HEK293 (cell line): Measurements from ENCODE around the gene TOR4A.

ENCODE experiments used
- BCL11B ChIP-seq: fragments of 450-650 bp; formaldehyde crosslinking; IDR thresholded peaks from 2 replicates; pipeline ENCODE4 v1.5.1; 2016; ENCODE audit warnings: low read depth, missing biosample characterization, missing genetic modification characterization
- IKZF3 ChIP-seq: fragments of 450-650 bp; IDR thresholded peaks from 2 replicates; pipeline ENCODE4 v1.5.0; 2018; ENCODE audit warnings: missing biosample characterization, mild to moderate bottlenecking, missing genetic modification characterization, moderate library complexity
- KLF7 ChIP-seq: fragments of 450-650 bp; formaldehyde crosslinking; IDR thresholded peaks from 2 replicates; pipeline ENCODE4 v1.5.1; 2016; ENCODE audit warnings: missing biosample characterization, missing genetic modification characterization, borderline replicate concordance
- SCRT2 ChIP-seq: fragments of 450-650 bp; formaldehyde crosslinking; IDR thresholded peaks from 2 replicates; pipeline ENCODE4 v1.5.1; 2016; ENCODE audit warnings: missing biosample characterization, missing genetic modification characterization
- TCF7L2 ChIP-seq: IDR thresholded peaks from 2 replicates; pipeline ENCODE4 v1.6.1; 2011; ENCODE audit warnings: low read depth, mild to moderate bottlenecking, inconsistent platforms, low read length, moderate library complexity, borderline replicate concordance
- WT1 ChIP-seq: fragments of 450-650 bp; formaldehyde crosslinking; IDR thresholded peaks from 2 replicates; pipeline ENCODE4 v1.5.1; 2016; ENCODE audit warnings: missing biosample characterization, missing genetic modification characterization
- ZBTB17 ChIP-seq: fragments of 450-650 bp; formaldehyde crosslinking; IDR thresholded peaks from 2 replicates; pipeline ENCODE4 v1.5.1; 2016; ENCODE audit warnings: missing biosample characterization, missing genetic modification characterization
- ZFP41 ChIP-seq: fragments of 450-650 bp; formaldehyde crosslinking; IDR thresholded peaks from 2 replicates; pipeline ENCODE4 v1.5.1; 2016; ENCODE audit warnings: missing biosample characterization, missing genetic modification characterization, borderline replicate concordance
- ZNF112 ChIP-seq: fragments of 450-650 bp; formaldehyde crosslinking; IDR thresholded peaks from 2 replicates; pipeline ENCODE4 v1.5.0; 2017; ENCODE audit warnings: missing biosample characterization, missing genetic modification characterization
- ZNF121 ChIP-seq: fragments of 450-650 bp; formaldehyde crosslinking; IDR thresholded peaks from 2 replicates; pipeline ENCODE4 v1.5.1; 2016; ENCODE audit warnings: missing biosample characterization, missing genetic modification characterization
- ZNF140 ChIP-seq: fragments of 450-650 bp; formaldehyde crosslinking; IDR thresholded peaks from 2 replicates; pipeline ENCODE4 v1.5.1; 2016; ENCODE audit warnings: missing biosample characterization, missing genetic modification characterization
- ZNF155 ChIP-seq: fragments of 450-650 bp; formaldehyde crosslinking; IDR thresholded peaks from 2 replicates; pipeline ENCODE4 v1.5.1; 2016; ENCODE audit warnings: missing biosample characterization, missing genetic modification characterization
- ZNF16 ChIP-seq: fragments of 450-650 bp; formaldehyde crosslinking; IDR thresholded peaks from 2 replicates; pipeline ENCODE4 v1.5.1; 2016; ENCODE audit warnings: low read depth, missing biosample characterization, missing genetic modification characterization
- ZNF184 ChIP-seq: fragments of 450-650 bp; IDR thresholded peaks from 2 replicates; pipeline ENCODE4 v1.5.1; 2018; ENCODE audit warnings: missing biosample characterization, mild to moderate bottlenecking, missing genetic modification characterization
- ZNF211 ChIP-seq: fragments of 450-650 bp; formaldehyde crosslinking; IDR thresholded peaks from 2 replicates; pipeline ENCODE4 v1.5.1; 2016; ENCODE audit warnings: low read depth, missing biosample characterization, missing genetic modification characterization
- ZNF311 ChIP-seq: fragments of 450-650 bp; formaldehyde crosslinking; IDR thresholded peaks from 2 replicates; pipeline ENCODE4 v1.5.1; 2017; ENCODE audit warnings: missing biosample characterization, missing genetic modification characterization, borderline replicate concordance
- ZNF335 ChIP-seq: fragments of 450-650 bp; formaldehyde crosslinking; conservative IDR thresholded peaks from 2 replicates; pipeline ENCODE4 v1.5.1; 2016; ENCODE audit warnings: missing biosample characterization, missing genetic modification characterization
- ZNF366 ChIP-seq: fragments of 450-650 bp; formaldehyde crosslinking; conservative IDR thresholded peaks from 2 replicates; pipeline ENCODE4 v1.5.1; 2016; ENCODE audit warnings: missing biosample characterization, missing genetic modification characterization
- ZNF404 ChIP-seq: fragments of 450-650 bp; formaldehyde crosslinking; IDR thresholded peaks from 2 replicates; pipeline ENCODE4 v1.5.1; 2017; ENCODE audit warnings: missing biosample characterization, missing genetic modification characterization
- ZNF426 ChIP-seq: fragments of 450-650 bp; formaldehyde crosslinking; IDR thresholded peaks from 2 replicates; pipeline ENCODE4 v1.5.1; 2017; ENCODE audit warnings: missing biosample characterization, missing genetic modification characterization, mild to moderate bottlenecking, inconsistent platforms, moderate library complexity
- ZNF48 ChIP-seq: fragments of 450-650 bp; formaldehyde crosslinking; IDR thresholded peaks from 2 replicates; pipeline ENCODE4 v1.5.1; 2016; ENCODE audit warnings: missing biosample characterization, missing genetic modification characterization
- ZNF544 ChIP-seq: fragments of 450-650 bp; formaldehyde crosslinking; IDR thresholded peaks from 2 replicates; pipeline ENCODE4 v1.5.0; 2017; ENCODE audit warnings: missing biosample characterization, missing genetic modification characterization
- ZNF549 ChIP-seq: fragments of 450-650 bp; IDR thresholded peaks from 2 replicates; pipeline ENCODE4 v1.5.1; 2018; ENCODE audit warnings: missing biosample characterization, missing genetic modification characterization, mild to moderate bottlenecking, inconsistent platforms, moderate library complexity
- ZNF561 ChIP-seq: fragments of 450-650 bp; IDR thresholded peaks from 2 replicates; pipeline ENCODE4 v1.5.1; 2018; ENCODE audit warnings: missing biosample characterization, missing genetic modification characterization, borderline replicate concordance
- ZNF600 ChIP-seq: fragments of 450-650 bp; formaldehyde crosslinking; IDR thresholded peaks from 2 replicates; pipeline ENCODE4 v1.5.1; 2016; ENCODE audit warnings: missing biosample characterization, missing genetic modification characterization
- ZNF626 ChIP-seq: fragments of 450-650 bp; sonication (Bioruptor Pico); formaldehyde crosslinking; IDR thresholded peaks from 2 replicates; pipeline ENCODE4 v1.5.1; 2018; ENCODE audit warnings: missing biosample characterization, missing genetic modification characterization, inconsistent platforms
- ZNF707 ChIP-seq: fragments of 450-650 bp; formaldehyde crosslinking; IDR thresholded peaks from 2 replicates; pipeline ENCODE4 v1.5.1; 2016; ENCODE audit warnings: missing biosample characterization, missing genetic modification characterization
- ZNF777 ChIP-seq: fragments of 450-650 bp; formaldehyde crosslinking; IDR thresholded peaks from 2 replicates; pipeline ENCODE4 v1.5.1; 2017; ENCODE audit warnings: missing biosample characterization, missing genetic modification characterization, borderline replicate concordance
- ZNF785 ChIP-seq: fragments of 450-650 bp; formaldehyde crosslinking; IDR thresholded peaks from 2 replicates; pipeline ENCODE4 v1.5.1; 2016; ENCODE audit warnings: missing biosample characterization, missing genetic modification characterization
- ZXDB ChIP-seq: fragments of 450-650 bp; formaldehyde crosslinking; IDR thresholded peaks from 2 replicates; pipeline ENCODE4 v1.5.1; 2016; ENCODE audit warnings: missing biosample characterization, missing genetic modification characterization
- TF ChIP-seq, protein P1 (sequence below): fragments of 450-650 bp; formaldehyde crosslinking; IDR thresholded peaks from 2 replicates; pipeline ENCODE4 v1.5.1; 2016; ENCODE audit warnings: missing biosample characterization, missing genetic modification characterization, borderline replicate concordance
- TF ChIP-seq, protein P2 (sequence below): fragments of 450-650 bp; formaldehyde crosslinking; IDR thresholded peaks from 2 replicates; pipeline ENCODE4 v1.5.1; 2016; ENCODE audit warnings: missing biosample characterization, missing genetic modification characterization
- TF ChIP-seq, protein P3 (sequence below): fragments of 450-650 bp; formaldehyde crosslinking; IDR thresholded peaks from 2 replicates; pipeline ENCODE4 v1.5.1; 2016; ENCODE audit warnings: missing biosample characterization, missing genetic modification characterization

TOR4A gene

DNA sequence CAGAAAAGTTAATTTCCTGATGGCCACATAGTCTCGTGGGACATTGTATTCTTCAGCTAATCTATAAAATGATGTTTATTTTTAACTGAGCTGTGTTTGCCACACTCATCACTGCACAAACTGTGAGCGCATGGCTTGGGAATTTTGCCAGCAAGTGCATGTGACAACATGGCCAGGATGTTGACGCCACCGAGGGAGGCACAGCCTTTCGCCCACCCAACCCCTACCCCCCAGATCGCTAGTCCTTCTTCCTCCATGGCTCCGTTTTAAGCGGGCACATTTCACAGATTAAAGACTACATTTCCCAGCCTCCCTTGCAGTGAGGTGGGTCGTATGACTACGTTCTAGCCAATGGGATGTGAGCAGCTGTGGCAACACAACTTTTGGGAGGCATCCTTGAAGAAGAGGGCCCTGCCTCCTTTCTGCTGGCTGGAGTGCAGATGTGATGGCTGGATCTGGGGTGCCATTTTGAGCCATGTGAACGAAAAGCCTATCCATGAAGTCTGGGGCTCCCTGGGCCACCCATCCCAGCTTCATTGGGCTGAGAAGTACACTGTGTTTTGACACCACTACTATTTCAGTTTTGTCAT is 16.7 kb downstream of the TOR4A start (continued):
- TF ChIP-seq ZBTB17 (tag by site-specific recombination) = peak; percentile 53; the same call in 1 of the 2 replicates
- TF ChIP-seq ZNF311 (tag by site-specific recombination) = no peak
- no peak for TF ChIP-seq ZNF549 (tag by site-specific recombination)
- no peak for TF ChIP-seq ZNF121 (tag by site-specific recombination)
- TF ChIP-seq ZFP41 = no peak
- no peak for TF ChIP-seq ZNF544 (tag by site-specific recombination)
- TF ChIP-seq, protein P1, sequence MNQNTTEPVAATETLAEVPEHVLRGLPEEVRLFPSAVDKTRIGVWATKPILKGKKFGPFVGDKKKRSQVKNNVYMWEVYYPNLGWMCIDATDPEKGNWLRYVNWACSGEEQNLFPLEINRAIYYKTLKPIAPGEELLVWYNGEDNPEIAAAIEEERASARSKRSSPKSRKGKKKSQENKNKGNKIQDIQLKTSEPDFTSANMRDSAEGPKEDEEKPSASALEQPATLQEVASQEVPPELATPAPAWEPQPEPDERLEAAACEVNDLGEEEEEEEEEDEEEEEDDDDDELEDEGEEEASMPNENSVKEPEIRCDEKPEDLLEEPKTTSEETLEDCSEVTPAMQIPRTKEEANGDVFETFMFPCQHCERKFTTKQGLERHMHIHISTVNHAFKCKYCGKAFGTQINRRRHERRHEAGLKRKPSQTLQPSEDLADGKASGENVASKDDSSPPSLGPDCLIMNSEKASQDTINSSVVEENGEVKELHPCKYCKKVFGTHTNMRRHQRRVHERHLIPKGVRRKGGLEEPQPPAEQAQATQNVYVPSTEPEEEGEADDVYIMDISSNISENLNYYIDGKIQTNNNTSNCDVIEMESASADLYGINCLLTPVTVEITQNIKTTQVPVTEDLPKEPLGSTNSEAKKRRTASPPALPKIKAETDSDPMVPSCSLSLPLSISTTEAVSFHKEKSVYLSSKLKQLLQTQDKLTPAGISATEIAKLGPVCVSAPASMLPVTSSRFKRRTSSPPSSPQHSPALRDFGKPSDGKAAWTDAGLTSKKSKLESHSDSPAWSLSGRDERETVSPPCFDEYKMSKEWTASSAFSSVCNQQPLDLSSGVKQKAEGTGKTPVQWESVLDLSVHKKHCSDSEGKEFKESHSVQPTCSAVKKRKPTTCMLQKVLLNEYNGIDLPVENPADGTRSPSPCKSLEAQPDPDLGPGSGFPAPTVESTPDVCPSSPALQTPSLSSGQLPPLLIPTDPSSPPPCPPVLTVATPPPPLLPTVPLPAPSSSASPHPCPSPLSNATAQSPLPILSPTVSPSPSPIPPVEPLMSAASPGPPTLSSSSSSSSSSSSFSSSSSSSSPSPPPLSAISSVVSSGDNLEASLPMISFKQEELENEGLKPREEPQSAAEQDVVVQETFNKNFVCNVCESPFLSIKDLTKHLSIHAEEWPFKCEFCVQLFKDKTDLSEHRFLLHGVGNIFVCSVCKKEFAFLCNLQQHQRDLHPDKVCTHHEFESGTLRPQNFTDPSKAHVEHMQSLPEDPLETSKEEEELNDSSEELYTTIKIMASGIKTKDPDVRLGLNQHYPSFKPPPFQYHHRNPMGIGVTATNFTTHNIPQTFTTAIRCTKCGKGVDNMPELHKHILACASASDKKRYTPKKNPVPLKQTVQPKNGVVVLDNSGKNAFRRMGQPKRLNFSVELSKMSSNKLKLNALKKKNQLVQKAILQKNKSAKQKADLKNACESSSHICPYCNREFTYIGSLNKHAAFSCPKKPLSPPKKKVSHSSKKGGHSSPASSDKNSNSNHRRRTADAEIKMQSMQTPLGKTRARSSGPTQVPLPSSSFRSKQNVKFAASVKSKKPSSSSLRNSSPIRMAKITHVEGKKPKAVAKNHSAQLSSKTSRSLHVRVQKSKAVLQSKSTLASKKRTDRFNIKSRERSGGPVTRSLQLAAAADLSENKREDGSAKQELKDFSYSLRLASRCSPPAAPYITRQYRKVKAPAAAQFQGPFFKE = no peak
- TF ChIP-seq ZNF48 = no peak
- no peak for TF ChIP-seq ZNF112 (tag by site-specific recombination)
- TF ChIP-seq ZXDB (tag by site-specific recombination) = no peak
- TF ChIP-seq, protein P2, sequence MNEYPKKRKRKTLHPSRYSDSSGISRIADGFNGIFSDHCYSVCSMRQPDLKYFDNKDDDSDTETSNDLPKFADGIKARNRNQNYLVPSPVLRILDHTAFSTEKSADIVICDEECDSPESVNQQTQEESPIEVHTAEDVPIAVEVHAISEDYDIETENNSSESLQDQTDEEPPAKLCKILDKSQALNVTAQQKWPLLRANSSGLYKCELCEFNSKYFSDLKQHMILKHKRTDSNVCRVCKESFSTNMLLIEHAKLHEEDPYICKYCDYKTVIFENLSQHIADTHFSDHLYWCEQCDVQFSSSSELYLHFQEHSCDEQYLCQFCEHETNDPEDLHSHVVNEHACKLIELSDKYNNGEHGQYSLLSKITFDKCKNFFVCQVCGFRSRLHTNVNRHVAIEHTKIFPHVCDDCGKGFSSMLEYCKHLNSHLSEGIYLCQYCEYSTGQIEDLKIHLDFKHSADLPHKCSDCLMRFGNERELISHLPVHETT (tag by site-specific recombination) = no peak
- no peak for TF ChIP-seq TCF7L2
- TF ChIP-seq IKZF3 = no peak
- TF ChIP-seq ZNF426 (tag by site-specific recombination) = no peak
- TF ChIP-seq ZNF155 = no peak
- TF ChIP-seq ZNF335 (tag by site-specific recombination) = peak; percentile 66
- TF ChIP-seq ZNF785 (tag by site-specific recombination) = no peak
- TF ChIP-seq ZNF211 (tag by site-specific recombination) = no peak
- peak; percentile 51; the same call in 1 of the 2 replicates for TF ChIP-seq WT1 (tag by site-specific recombination)
- no peak for TF ChIP-seq SCRT2 (tag by site-specific recombination)
- TF ChIP-seq ZNF140 = no peak
- TF ChIP-seq ZNF366 = no peak
- no peak for TF ChIP-seq ZNF404 (tag by site-specific recombination)
- no peak for TF ChIP-seq ZNF184 (tag by site-specific recombination)
- TF ChIP-seq ZNF626 (tag by site-specific recombination) = no peak
- no peak for TF ChIP-seq ZNF561 (tag by site-specific recombination)
- no peak for TF ChIP-seq ZNF16
- no peak for TF ChIP-seq ZNF600
- TF ChIP-seq KLF7 = no peak; the same call in 1 of the 2 replicates
- no peak for TF ChIP-seq ZNF707
- TF ChIP-seq BCL11B (tag by site-specific recombination) = no peak
- no peak for TF ChIP-seq ZNF777 (tag by site-specific recombination)
- TF ChIP-seq, protein P3, sequence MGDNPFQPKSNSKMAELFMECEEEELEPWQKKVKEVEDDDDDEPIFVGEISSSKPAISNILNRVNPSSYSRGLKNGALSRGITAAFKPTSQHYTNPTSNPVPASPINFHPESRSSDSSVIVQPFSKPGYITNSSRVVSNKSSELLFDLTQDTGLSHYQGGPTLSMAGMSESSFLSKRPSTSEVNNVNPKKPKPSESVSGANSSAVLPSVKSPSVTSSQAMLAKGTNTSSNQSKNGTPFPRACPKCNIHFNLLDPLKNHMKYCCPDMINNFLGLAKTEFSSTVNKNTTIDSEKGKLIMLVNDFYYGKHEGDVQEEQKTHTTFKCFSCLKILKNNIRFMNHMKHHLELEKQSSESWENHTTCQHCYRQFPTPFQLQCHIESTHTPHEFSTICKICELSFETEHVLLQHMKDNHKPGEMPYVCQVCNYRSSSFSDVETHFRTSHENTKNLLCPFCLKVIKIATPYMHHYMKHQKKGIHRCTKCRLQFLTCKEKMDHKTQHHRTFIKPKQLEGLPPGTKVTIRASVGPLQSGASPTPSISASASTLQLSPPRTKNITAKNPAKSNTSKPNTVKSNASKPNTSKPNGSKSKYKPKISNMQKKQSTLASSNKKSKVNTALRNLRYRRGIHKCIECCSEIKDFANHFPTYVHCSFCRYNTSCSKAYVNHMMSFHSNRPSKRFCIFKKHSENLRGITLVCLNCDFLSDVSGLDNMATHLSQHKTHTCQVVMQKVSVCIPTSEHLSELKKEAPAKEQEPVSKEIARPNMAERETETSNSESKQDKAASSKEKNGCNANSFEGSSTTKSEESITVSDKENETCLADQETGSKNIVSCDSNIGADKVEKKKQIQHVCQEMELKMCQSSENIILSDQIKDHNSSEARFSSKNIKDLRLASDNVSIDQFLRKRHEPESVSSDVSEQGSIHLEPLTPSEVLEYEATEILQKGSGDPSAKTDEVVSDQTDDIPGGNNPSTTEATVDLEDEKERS (tag by site-specific recombination) = peak; percentile 100
